H9 (cell line): ENCODE measurements around the gene AARS1. TPM values are rescaled to one million over a fixed set of nuclear protein-coding genes. Genes with fewer than 3 reads are reported as not detected.

Experiments
- DNase-seq: peaks from one replicate; pipeline ENCODE4 v3.0.0-alpha.2; 2017
- H2AFZ ChIP-seq: one replicate; pipeline ENCODE4 v1.6.1; 2013; ENCODE audit warnings: mild to moderate bottlenecking, low read length, control low read depth, moderate library complexity
- H2AK5ac ChIP-seq: 2 replicates; pipeline ENCODE4 v1.6.1; 2013; ENCODE audit warnings: low read length, control low read depth, mixed read lengths; ENCODE audit not compliant: insufficient read length
- H2BK120ac ChIP-seq: one replicate; pipeline ENCODE4 v1.6.1; 2013; ENCODE audit warnings: low read depth, mild to moderate bottlenecking, low read length, control low read depth, inconsistent platforms; ENCODE audit not compliant: poor library complexity, severe bottlenecking
- H2BK12ac ChIP-seq: 2 replicates; pipeline ENCODE4 v1.6.1; 2013; ENCODE audit warnings: low read length, control low read depth, mixed read lengths, low read depth; ENCODE audit not compliant: insufficient read length
- H2BK15ac ChIP-seq: 2 replicates; pipeline ENCODE4 v1.6.1; 2013; ENCODE audit warnings: low read depth, low read length, control low read depth
- H2BK20ac ChIP-seq: one replicate; pipeline ENCODE4 v1.6.1; 2013; ENCODE audit warnings: low read depth, mild to moderate bottlenecking, low read length, control low read depth, inconsistent platforms; ENCODE audit not compliant: poor library complexity, severe bottlenecking
- H2BK5ac ChIP-seq: 2 replicates; pipeline ENCODE4 v1.6.1; 2013; ENCODE audit warnings: low read length, control low read depth, mixed read lengths; ENCODE audit not compliant: insufficient read length
- H3K14ac ChIP-seq: 2 replicates; pipeline ENCODE4 v1.6.1; 2013; ENCODE audit warnings: low read length, control low read depth; ENCODE audit not compliant: insufficient read depth
- H3K18ac ChIP-seq: 2 replicates; pipeline ENCODE4 v1.6.1; 2013; ENCODE audit warnings: low read depth, mild to moderate bottlenecking, mixed read lengths, low read length, control low read depth; ENCODE audit not compliant: insufficient read length
- H3K23ac ChIP-seq: 2 replicates; pipeline ENCODE4 v1.6.1; 2013; ENCODE audit warnings: low read length, control low read depth, mixed read lengths, low read depth; ENCODE audit not compliant: insufficient read length
- H3K23me2 ChIP-seq: 2 replicates; pipeline ENCODE4 v1.6.1; 2013; ENCODE audit warnings: low read depth, mild to moderate bottlenecking, mixed read lengths, low read length, control low read depth; ENCODE audit not compliant: insufficient read length, poor library complexity, severe bottlenecking
- H3K27ac ChIP-seq: 2 replicates; pipeline ENCODE4 v1.5.1; 2013; ENCODE audit warnings: low read length, control low read depth, mixed read lengths, low read depth; ENCODE audit not compliant: insufficient read length
- H3K27me3 ChIP-seq: 2 replicates; pipeline ENCODE4 v1.6.1; 2013; ENCODE audit warnings: low read length, control low read depth, inconsistent platforms; ENCODE audit not compliant: insufficient read depth
- H3K4ac ChIP-seq: 2 replicates; pipeline ENCODE4 v1.6.1; 2013; ENCODE audit warnings: low read depth, mild to moderate bottlenecking, control low read depth, inconsistent platforms, low read length, moderate library complexity
- H3K4me1 ChIP-seq: 2 replicates; pipeline ENCODE4 v1.6.1; 2013; ENCODE audit warnings: low read length, control low read depth, inconsistent platforms; ENCODE audit not compliant: insufficient read depth
- H3K4me2 ChIP-seq: 2 replicates; pipeline ENCODE4 v1.6.1; 2013; ENCODE audit warnings: low read length, control low read depth, mixed read lengths; ENCODE audit not compliant: insufficient read length, insufficient read depth
- H3K56ac ChIP-seq: 2 replicates; pipeline ENCODE4 v1.6.1; 2013; ENCODE audit warnings: low read depth, mild to moderate bottlenecking, mixed read lengths, low read length, control low read depth; ENCODE audit not compliant: insufficient read length
- H3K79me1 ChIP-seq: 2 replicates; pipeline ENCODE4 v1.6.1; 2013; ENCODE audit warnings: low read depth, mild to moderate bottlenecking, moderate library complexity, low read length, control low read depth, inconsistent platforms; ENCODE audit not compliant: insufficient read depth, poor library complexity, severe bottlenecking
- H3K79me2 ChIP-seq: 2 replicates; pipeline ENCODE4 v1.6.1; 2013; ENCODE audit warnings: low read length, control low read depth, inconsistent platforms; ENCODE audit not compliant: insufficient read depth
- H3K9ac ChIP-seq: 2 replicates; pipeline ENCODE4 v1.6.1; 2013; ENCODE audit warnings: low read length, control low read depth, mixed read lengths; ENCODE audit not compliant: insufficient read length; ENCODE audit errors: extremely low read depth
- H3K9me3 ChIP-seq: one replicate; pipeline ENCODE4 v1.6.1; 2013; ENCODE audit warnings: low read depth, low read length, inconsistent platforms; ENCODE audit not compliant: control insufficient read depth
- H3T11ph ChIP-seq: one replicate; pipeline ENCODE4 v1.6.1; 2013; ENCODE audit warnings: mild to moderate bottlenecking, low read length, control low read depth, inconsistent platforms
- H4K20me1 ChIP-seq: one replicate; pipeline ENCODE4 v1.6.1; 2013; ENCODE audit not compliant: control insufficient read depth, insufficient read length, insufficient read depth
- H4K5ac ChIP-seq: 2 replicates; pipeline ENCODE4 v1.6.1; 2013; ENCODE audit warnings: low read depth, mild to moderate bottlenecking, mixed read lengths, low read length, control low read depth; ENCODE audit not compliant: insufficient read length
- H4K8ac ChIP-seq: replicated peaks from 2 replicates; pipeline ENCODE4 v1.6.1; 2013; ENCODE audit warnings: low read length, control low read depth, mixed read lengths, low read depth; ENCODE audit not compliant: insufficient read length
- H4K91ac ChIP-seq: 2 replicates; pipeline ENCODE4 v1.6.1; 2013; ENCODE audit warnings: low read depth, mild to moderate bottlenecking, moderate library complexity, mixed read lengths, low read length, control low read depth; ENCODE audit not compliant: insufficient read length
- H3K27ac Mint-ChIP-seq, 3 experiments: 2 replicates in 2 of 3; 3 replicates in 1 of 3; pipeline ENCODE4 v1.8.0; 2020 to 2021; ENCODE audit warnings: mixed read lengths in 3 of 3, mild to moderate bottlenecking in 1 of 3, moderate library complexity in 1 of 3
- H3K27me3 Mint-ChIP-seq: 2 replicates; pipeline ENCODE4 v1.8.0; 2021; ENCODE audit warnings: low read depth, mild to moderate bottlenecking, moderate library complexity, mixed read lengths
- H3K36me3 Mint-ChIP-seq, 3 experiments: 2 replicates in 2 of 3; 3 replicates in 1 of 3; pipeline ENCODE4 v1.8.0; 2020 to 2021; ENCODE audit warnings: low read depth in 3 of 3, mixed read lengths in 3 of 3; ENCODE audit not compliant: insufficient read depth in 1 of 3
- H3K4me1 Mint-ChIP-seq, 2 experiments: 2 replicates each; pipeline ENCODE4 v1.8.0; 2020; ENCODE audit warnings: mixed read lengths in 2 of 2
- H3K4me3 Mint-ChIP-seq, 2 experiments: 2 replicates in 1 of 2; 3 replicates in 1 of 2; pipeline ENCODE4 v1.8.0; 2020 to 2021; ENCODE audit warnings: mild to moderate bottlenecking in 2 of 2, mixed read lengths in 2 of 2, moderate library complexity in 1 of 2
- H3K9me3 Mint-ChIP-seq, 2 experiments: 2 replicates in 1 of 2; 3 replicates in 1 of 2; pipeline ENCODE4 v1.8.0; 2020; ENCODE audit warnings: mild to moderate bottlenecking in 2 of 2, mixed read lengths in 2 of 2, moderate library complexity in 1 of 2
- CTCF ChIP-seq: fragments of 200-600 bp; sonication (generic); conservative IDR thresholded peaks from 3 replicates; pipeline ENCODE4 v1.8.0; 2021; ENCODE audit warnings: antibody characterized with exemption, mild to moderate bottlenecking
- WGBS: extraction: QIAGEN DNeasy Blood & Tissue Kit; methylation state at CpG from one replicate; pipeline ENCODE4 v1.1.7; 2013; ENCODE audit warnings: missing lambda C conversion rate, low lambda C conversion rate, mixed read lengths; ENCODE audit not compliant: insufficient read length; ENCODE audit errors: extremely low coverage; 5-methylcytosine and 5-hydroxymethylcytosine counted together
- total RNA-seq: library from RNA; stranded (reverse); gene quantifications from 2 replicates; pipeline ENCODE4 v1.2.1, GENCODE V29; 2021

The AARS1 gene
- total RNA-seq, 1 experiment from 2014 or later: 168 TPM

- H3K4ac ChIP-seq: no peak overlapping the region
- H2AK5ac ChIP-seq: no peak overlapping the region
- no peak overlapping the region for H2BK20ac ChIP-seq
- H3K27me3 ChIP-seq: no peaks in the 10 kb centered on the region
- Mint-ChIP-seq H3K27me3 (no peaks in the 10 kb centered on the region), H3K4me1 (no peaks in the 10 kb centered on the region), H3K27ac (peak overlapping the region in 1 of 3 experiments; percentile 61; a peak in 2 of 7 replicates), H3K36me3 (peaks cover 69 to 88% (median 87%) of the 10 kb centered on the region in 3 experiments), H3K9me3 (no peaks in the 10 kb centered on the region), H3K4me3 (no peak overlapping the region)
- no peak overlapping the region for H4K91ac ChIP-seq
- no peak overlapping the region for H3K4me2 ChIP-seq
- no peak overlapping the region for H2AFZ ChIP-seq
- no CpG with 5 or more reads among the region's 3 CpGs for WGBS
- no peak overlapping the region for H3K9ac ChIP-seq
- H3K14ac ChIP-seq: no peak overlapping the region
- H3K4me1 ChIP-seq: no peaks in the 10 kb centered on the region
- no peak overlapping the region for H3K18ac ChIP-seq
- H3K23ac ChIP-seq: no peak overlapping the region
- H2BK15ac ChIP-seq: no peak overlapping the region
- H3T11ph ChIP-seq: no peak overlapping the region
- no peak overlapping the region for H2BK120ac ChIP-seq
- no peak overlapping the region for H2BK12ac ChIP-seq
- H3K9me3 ChIP-seq: no peaks in the 10 kb centered on the region
- no peak overlapping the region for H3K56ac ChIP-seq
- no peak overlapping the region for H3K27ac ChIP-seq
- H3K23me2 ChIP-seq: no peaks in the 10 kb centered on the region
- DNase-seq: no peak
- no peak overlapping the region for H2BK5ac ChIP-seq
- H4K20me1 ChIP-seq: no peaks in the 10 kb centered on the region
- H3K79me1 ChIP-seq: peaks cover 3% of the 10 kb centered on the region
- H3K79me2 ChIP-seq: no peaks in the 10 kb centered on the region
- no peak overlapping the region for H4K5ac ChIP-seq
- no peak overlapping the region for H4K8ac ChIP-seq
- TF ChIP-seq CTCF: no peak
Measured at GRCh38 chr16:70270176-70270575, 19.1 kb downstream of the AARS1 start.
